ENCODE measurements around the gene FAIM. TPM values are rescaled to one million over a fixed set of nuclear protein-coding genes. Genes with fewer than 3 reads are reported as not detected.

FAIM gene
- total and polyA plus RNA-seq, 2 of the 8 experiments (the other 6 are each of a cell fraction or from before 2014, with no cell fraction given) = 1.2 to 7.1 TPM

GRCh38 chr3:138594150-138594934 is 14.2 kb upstream of the FAIM start, which contains the start of gene CEP70:
Gene CEP70 (minus strand): TSS chr3:138594260. CDS start chr3:138572927, 21,333 bp downstream.
- Histone ChIP-seq H2AK5ac (ENCODE audit: low read depth, low read length) (no peak within 1 kb of the TSS), H3K4me1 (replicated peaks in 1 of 4; ENCODE audit: control insufficient read depth in 3 of 4, insufficient read depth in 4 of 4, low read length in 3 of 4) (peaks cover 0 to 5% (median 3%) of the 10 kb centered on the region in 4 experiments; a peak in 3 of 7 replicates), H3K23me2 (ENCODE audit: low read depth, low read length) (peaks cover 7% of the 10 kb centered on the region; the same call in 1 of the 2 replicates), H2BK20ac (ENCODE audit: low read length) (no peak within 1 kb of the TSS), H4K20me1 (replicated peaks in 1 of 2; ENCODE audit: control insufficient read depth in 1 of 2, insufficient read depth in 2 of 2, low read length in 2 of 2) (no peaks in the 10 kb centered on the region), H3K27me3 (replicated peaks in 1 of 4; ENCODE audit: control insufficient read depth in 3 of 4, extremely low read depth in 1 of 4, insufficient read depth in 3 of 4, low read length in 3 of 4) (no peaks in the 10 kb centered on the region), H2BK12ac (ENCODE audit: low read depth, low read length) (peak within 1 kb of the TSS; percentile 62; the same call in 1 of the 2 replicates), H4K5ac (ENCODE audit: insufficient read length, low read depth, low read length) (peak within 1 kb of the TSS; percentile 16), H2BK15ac (ENCODE audit: low read length) (peak within 1 kb of the TSS; percentile 74; the same call in 1 of the 2 replicates), H2AFZ (ENCODE audit: low read length) (peak within 1 kb of the TSS; percentile 84), H3K27ac (ENCODE audit: low read depth, low read length) (peak within 1 kb of the TSS; percentile 54; the same call in 1 of the 2 replicates), H3K79me2 (ENCODE audit: control insufficient read depth in 1 of 2, insufficient read depth in 2 of 2, low read length in 2 of 2) (0 out of 4 replicates have a peak, but pooled peaks cover 0 to 5% of the 10 kb centered on the region in 2 experiments), H3K9me3 (ENCODE audit: insufficient read depth in 2 of 2, low read depth in 1 of 2, low read length in 1 of 2) (peaks cover 5 to 7% of the 10 kb centered on the region in 2 experiments; a peak in 1 of 4 replicates), H3K9ac (replicated peaks in 1 of 4; ENCODE audit: extremely low read depth in 1 of 4, low read depth in 3 of 4, low read length in 3 of 4) (peak within 1 kb of the TSS in 3 of 4 experiments; percentile 39 to 87 (median 54); a peak in 6 of 7 replicates), H3K36me3 (ENCODE audit: control insufficient read depth in 2 of 4, insufficient read depth in 4 of 4, low read length in 3 of 4) (peaks cover 0 to 5% (median 0%) of the 10 kb centered on the region in 4 experiments; a peak in 1 of 8 replicates), H3K4ac (replicated peaks; ENCODE audit: insufficient read length, low read depth, low read length) (no peak within 1 kb of the TSS), H3K56ac (replicated peaks; ENCODE audit: insufficient read length, low read depth, low read length) (no peak within 1 kb of the TSS), H3K4me2 (ENCODE audit: insufficient read depth in 1 of 2, low read depth in 2 of 2, low read length in 2 of 2) (peak within 1 kb of the TSS; percentile 62 to 98), H3K18ac (ENCODE audit: extremely low read depth, low read length) (peak within 1 kb of the TSS; percentile 92), H4K8ac (ENCODE audit: extremely low read depth, insufficient read depth, low read length) (peak within 1 kb of the TSS; percentile 62; the same call in 1 of the 2 replicates), H4K91ac (replicated peaks; ENCODE audit: insufficient read length, low read length) (no peak within 1 kb of the TSS), H3K79me1 (ENCODE audit: low read depth, low read length) (no peaks in the 10 kb centered on the region), H2BK5ac (ENCODE audit: low read depth, low read length) (peak within 1 kb of the TSS; percentile 80), H3K4me3 (ENCODE audit: extremely low read depth in 1 of 4, insufficient read depth in 2 of 4, low read depth in 3 of 4, low read length in 4 of 4) (peak within 1 kb of the TSS; percentile 70 to 82 (median 78)), H2BK120ac (replicated peaks; ENCODE audit: low read depth, low read length) (peak within 1 kb of the TSS; percentile 80), H3K23ac (ENCODE audit: insufficient read length) (no peak within 1 kb of the TSS), H3K14ac (ENCODE audit: insufficient read length) (no peak within 1 kb of the TSS)
- FAIRE-seq (peak; percentile 96), DNase-seq (ENCODE audit: low read depth in 1 of 2, low spot score in 2 of 2) (peak; percentile 85 to 96)
- 2% methylated on average over 49 of the region's 52 CpGs; no CpG with 5 or more reads in 1 of the 2 experiments for WGBS, 2 experiments (ENCODE audit: extremely low coverage in 1 of 2, insufficient coverage in 1 of 2, insufficient read length in 1 of 2, insufficient replicate concordance in 2 of 2, low coverage in 1 of 2, low lambda C conversion rate in 2 of 2, missing lambda C conversion rate in 1 of 2)
- ChIA-PET POLR2A (ENCODE audit: partially characterized antibody) (interaction anchor here (1.1 to 3.4 kb wide), 5 partner anchors 14 to 353 kb away, joined by 3 to 16 read pairs (median 5); partner anchors contain the start of genes FAIM, FOXL2 and FOXL2NB), CTCF (ENCODE audit: partially characterized antibody) (interaction anchor here (0.6 to 5.1 kb wide), 58 partner anchors 8 to 789 kb away, joined by 3 to 80 read pairs (median 4); partner anchors contain the start of gene ESYT3)
- TF ChIP-seq TCF12 (IDR thresholded peaks at IDR 0.05; ENCODE audit: low read depth, low read length) = no peak
- TF ChIP-seq, protein P1, sequence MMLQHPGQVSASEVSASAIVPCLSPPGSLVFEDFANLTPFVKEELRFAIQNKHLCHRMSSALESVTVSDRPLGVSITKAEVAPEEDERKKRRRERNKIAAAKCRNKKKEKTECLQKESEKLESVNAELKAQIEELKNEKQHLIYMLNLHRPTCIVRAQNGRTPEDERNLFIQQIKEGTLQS (IDR thresholded peaks at IDR 0.05; ENCODE audit: insufficient read depth, low read depth, low read length) = no peak
- TF ChIP-seq E2F6 (IDR thresholded peaks at IDR 0.05) = peak; percentile 87
- TF ChIP-seq BACH1 (IDR thresholded peaks at IDR 0.05; ENCODE audit: low read length) = no peak
- TF ChIP-seq EZH2 (IDR thresholded peaks at IDR 0.05; ENCODE audit: low read depth, low read length, severe bottlenecking) = no peak
- TF ChIP-seq SIN3A (conservative IDR thresholded peaks at IDR 0.05 in 1 of 2, IDR thresholded peaks at IDR 0.05 in 1 of 2; ENCODE audit: low read depth in 1 of 2, low read length in 2 of 2) = peak in 1 of 2 experiments; percentile 75; a peak in 2 of 4 replicates
- TF ChIP-seq JUND (IDR thresholded peaks at IDR 0.05; ENCODE audit: low read length) = peak; percentile 28
- TF ChIP-seq POLR2AphosphoS5 (IDR thresholded peaks at IDR 0.05; ENCODE audit: low read depth, low read length) = peak; percentile 80
- TF ChIP-seq YY1 (IDR thresholded peaks at IDR 0.05; ENCODE audit: low read depth, low read length) = peak; percentile 88
